Lower lobe of right lung (tissue), 2 donors: ENCODE measurements around the gene VRK1. TPM values are rescaled to one million over a fixed set of nuclear protein-coding genes. Genes with fewer than 3 reads are reported as not detected.

Source experiments
- ATAC-seq, 2 donors: fragments of 200-7000 bp; cut with Tn5 transposase; one replicate each; pipeline ENCODE4 v1.9.1; 2020 to 2022; ENCODE audit warnings: mild to moderate bottlenecking in 2 of 2, moderate library complexity in 2 of 2
- DNase-seq: peaks from one replicate; pipeline ENCODE4 v3.0.0-alpha.2; 2020
- H3K27ac ChIP-seq: fragments of 200-600 bp; one replicate; pipeline ENCODE4 v1.8.0; 2022
- H3K27me3 ChIP-seq: fragments of 200-600 bp; one replicate; pipeline ENCODE4 v1.8.0; 2022; ENCODE audit warnings: low read depth
- H3K36me3 ChIP-seq: fragments of 200-600 bp; one replicate; pipeline ENCODE4 v1.8.0; 2022; ENCODE audit warnings: mild to moderate bottlenecking
- H3K4me1 ChIP-seq: fragments of 200-600 bp; one replicate; pipeline ENCODE4 v1.8.0; 2022
- H3K4me3 ChIP-seq: fragments of 200-600 bp; one replicate; pipeline ENCODE4 v1.8.0; 2022; ENCODE audit warnings: mild to moderate bottlenecking
- H3K9me3 ChIP-seq: fragments of 200-600 bp; one replicate; pipeline ENCODE4 v1.8.0; 2022
- CTCF ChIP-seq: fragments of 200-600 bp; IDR thresholded peaks from one replicate; pipeline ENCODE4 v1.8.0; 2022; ENCODE audit warnings: antibody characterized with exemption, mild to moderate bottlenecking
- intact Hi-C: fragments of 100-400 bp; cut with DNase I; formaldehyde crosslinking; loops from one replicate; pipeline ENCODE4 v1.11.0; 2022
- total RNA-seq: library from RNA; stranded (reverse); fragmentation: NEBNext Ultra II Directional; extraction: Animal tissue kit (Norgen Biotek cat#: 25700); gene quantifications from one replicate; pipeline ENCODE4 v1.2.1, GENCODE V29; 2021
- donor health status: DM: no; HTN: yes; CAD: no; lungs with severe emphysema.

VRK1 gene
- total RNA-seq, 1 donor from 2014 or later: 9.5 TPM

- intact Hi-C loops: no loop called here
- TF ChIP-seq CTCF: no peak
- no peak for DNase-seq
These were observed 20.8 kb downstream of the VRK1 start for GRCh38 chr14:96817750-96818666.

GRCh38 chr14:96821501-96821900 lies 24.3 kb downstream of the VRK1 start:
- intact Hi-C loops: no loop called here
- Histone ChIP-seq H3K27ac (no peak overlapping the region), H3K4me3 (no peak overlapping the region), H3K36me3 (no peaks in the 10 kb centered on the region), H3K27me3 (no peaks in the 10 kb centered on the region), H3K4me1 (no peaks in the 10 kb centered on the region), H3K9me3 (no peaks in the 10 kb centered on the region)
- TF ChIP-seq CTCF: no peak
- ATAC-seq (no peak), DNase-seq (no peak)

More at GRCh38 chr14:96817750-96818666, 20.8 kb downstream of the VRK1 start:
- no peaks in the 10 kb centered on the region for H3K27me3 ChIP-seq
- H3K36me3 ChIP-seq: no peaks in the 10 kb centered on the region
- no peaks in the 10 kb centered on the region for H3K4me1 ChIP-seq
- ATAC-seq: no peak
- H3K9me3 ChIP-seq: no peaks in the 10 kb centered on the region
- H3K4me3 ChIP-seq: no peak overlapping the region
- no peak overlapping the region for H3K27ac ChIP-seq

- H3K36me3 ChIP-seq: no peaks in the 10 kb centered on the region
- no peaks in the 10 kb centered on the region for H3K4me1 ChIP-seq
- no peaks in the 10 kb centered on the region for H3K9me3 ChIP-seq
- no peak for ATAC-seq
- intact Hi-C loops: no loop called here
- no peaks in the 10 kb centered on the region for H3K27me3 ChIP-seq
- TF ChIP-seq CTCF: no peak
- H3K27ac ChIP-seq: no peak overlapping the region
- DNase-seq: no peak
- H3K4me3 ChIP-seq: no peak overlapping the region
These were observed 26.5 kb downstream of the VRK1 start for GRCh38 chr14:96823652-96824051.

GRCh38 chr14:96824283-96824682 lies 27.1 kb downstream of the VRK1 start:
- DNase-seq (no peak), ATAC-seq (no peak)
- Histone ChIP-seq H3K36me3 (no peaks in the 10 kb centered on the region), H3K9me3 (no peaks in the 10 kb centered on the region), H3K27ac (no peak overlapping the region), H3K4me1 (no peaks in the 10 kb centered on the region), H3K4me3 (no peak overlapping the region), H3K27me3 (no peaks in the 10 kb centered on the region)
- intact Hi-C loops: no loop called here
- TF ChIP-seq CTCF: no peak

GRCh38 chr14:96826818-96827217 lies 29.6 kb downstream of the VRK1 start:
- no peaks in the 10 kb centered on the region for H3K4me1 ChIP-seq
- H3K27ac ChIP-seq: no peak overlapping the region
- TF ChIP-seq CTCF: no peak
- intact Hi-C loops: no loop called here
- no peak for ATAC-seq
- H3K9me3 ChIP-seq: no peaks in the 10 kb centered on the region
- no peaks in the 10 kb centered on the region for H3K36me3 ChIP-seq
- H3K27me3 ChIP-seq: no peaks in the 10 kb centered on the region
- H3K4me3 ChIP-seq: no peak overlapping the region
- no peak for DNase-seq
